Smooth muscle cell of trachea (primary cell): ENCODE results near the gene JAG1. TPM values are rescaled to one million over a fixed set of nuclear protein-coding genes. Genes with fewer than 3 reads are reported as not detected.

Source experiments
- total RNA-seq: library from RNA; depleted of rRNA; stranded (reverse); fragments of >200 nt; gene quantifications from 2 replicates; pipeline ENCODE4 v1.2.1, GENCODE V29; 2014

The JAG1 gene
- total RNA-seq = 34.9 and 79.1 TPM in 2 replicates

GRCh38 chr20:10673842-10674683 is at the start of gene JAG1:
Gene JAG1, minus strand, starts transcription at chr20:10673999. Its CDS starts 469 bp downstream, at chr20:10673530.

Other genes starting within 250 kb of the JAG1 start
- 6.6 and 8.0 TPM in 2 replicates for gene MKKS, start 239.8 kb downstream of the JAG1 start, total RNA-seq
- 4.5 and 6.5 TPM in 2 replicates for gene SLX4IP, start 238.7 kb downstream of the JAG1 start, total RNA-seq